ENCODE data around the gene TPST2.
A peak's percentile ranks its signal among the peaks of the same experiment; 100 is the strongest.
"Not testable (repeated sequence)": the region's sequence is repeated elsewhere in the genome, so short reads cannot be mapped to it uniquely, and the experiment has no call there.

Gene TPST2

DNA sequence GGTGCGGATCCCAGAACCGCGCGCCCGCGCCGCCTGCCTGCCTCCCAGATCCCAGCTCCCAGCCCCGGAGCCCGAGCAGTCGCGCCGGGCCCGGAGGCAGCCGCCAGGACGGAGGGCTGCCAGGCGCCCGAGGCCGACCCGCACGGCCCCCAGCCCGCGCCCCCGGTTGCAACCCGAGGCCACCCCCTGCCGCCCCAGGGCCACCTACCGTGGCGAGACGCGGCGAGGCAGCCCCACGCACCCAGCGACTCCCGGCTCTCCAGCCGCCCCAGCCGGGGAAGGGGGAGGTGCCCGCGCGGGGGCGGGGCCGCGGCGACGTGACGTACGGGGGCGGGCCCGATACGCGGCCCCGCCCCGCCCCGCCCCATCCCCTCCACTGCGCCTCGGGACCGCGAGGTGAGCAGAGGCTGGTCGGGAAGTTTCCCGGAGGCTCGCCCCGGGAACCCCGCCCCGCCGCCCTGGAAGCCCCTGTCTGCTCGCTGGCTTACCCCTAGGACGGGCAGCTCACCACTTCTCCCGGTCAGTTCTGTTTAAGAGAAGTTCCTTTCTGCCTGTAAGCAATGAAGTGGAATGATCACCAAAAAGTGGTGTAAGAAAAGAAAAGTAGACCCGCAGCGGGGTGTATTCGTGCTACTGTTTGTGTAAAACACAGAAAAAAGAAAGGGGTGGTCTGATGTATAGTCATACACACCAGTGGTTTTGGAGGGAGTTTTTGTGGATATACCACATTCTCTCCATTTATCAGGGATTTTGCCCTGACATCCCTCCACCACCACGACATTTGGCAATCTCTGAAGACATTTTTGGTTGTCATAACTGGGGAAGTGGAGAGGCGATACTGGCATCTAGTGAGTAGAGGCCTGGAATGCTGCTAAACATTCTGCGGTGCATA, at the start of gene TPST2:
Gene TPST2, minus strand, starts transcription at position 288 of the 892 bp plus-strand sequence. CDS start 48,502 bp downstream, outside the sequence.
- peak; percentile 74 for DNase-seq

DNA sequence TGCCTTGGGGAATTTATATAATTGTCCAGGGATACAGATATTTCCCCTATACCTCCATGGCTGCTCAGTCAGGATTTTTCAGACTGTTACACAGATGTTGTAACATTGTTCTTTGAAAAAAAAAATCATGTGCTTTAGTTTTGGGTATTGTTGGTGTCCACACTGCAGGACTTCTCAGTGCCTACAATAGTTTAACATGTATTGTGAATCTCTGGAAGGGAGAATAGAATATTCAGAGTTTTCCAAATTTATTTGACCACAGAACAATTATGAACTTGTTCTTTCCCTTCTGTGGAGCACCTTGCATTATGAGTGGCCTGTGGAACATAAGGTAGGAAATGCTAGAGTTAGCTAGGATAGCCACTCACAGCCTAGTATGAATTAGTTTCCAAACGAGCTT, 46.4 kb upstream of the TPST2 start:
- no peak for DNase-seq

DNA sequence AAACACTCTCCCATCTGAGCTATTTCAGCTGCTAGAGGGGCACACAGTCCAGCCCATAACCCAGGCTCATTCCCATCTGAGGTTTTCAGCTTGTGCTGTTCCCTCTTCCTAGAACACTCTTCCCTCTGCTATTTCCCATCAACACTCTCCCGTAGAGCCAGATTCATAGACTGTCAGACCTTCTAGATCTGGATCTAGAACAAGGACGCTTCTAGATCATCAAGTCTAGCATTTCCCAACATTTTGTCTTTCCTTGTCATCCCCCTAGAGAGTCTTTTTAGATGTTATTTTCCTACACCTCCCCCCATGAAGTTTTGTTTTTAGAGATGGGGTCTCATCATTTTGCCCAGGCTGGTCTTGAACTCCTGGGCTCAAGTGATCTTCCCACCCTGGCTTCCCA, 45.2 kb upstream of the TPST2 start:
- DNase-seq, result no peak

DNA sequence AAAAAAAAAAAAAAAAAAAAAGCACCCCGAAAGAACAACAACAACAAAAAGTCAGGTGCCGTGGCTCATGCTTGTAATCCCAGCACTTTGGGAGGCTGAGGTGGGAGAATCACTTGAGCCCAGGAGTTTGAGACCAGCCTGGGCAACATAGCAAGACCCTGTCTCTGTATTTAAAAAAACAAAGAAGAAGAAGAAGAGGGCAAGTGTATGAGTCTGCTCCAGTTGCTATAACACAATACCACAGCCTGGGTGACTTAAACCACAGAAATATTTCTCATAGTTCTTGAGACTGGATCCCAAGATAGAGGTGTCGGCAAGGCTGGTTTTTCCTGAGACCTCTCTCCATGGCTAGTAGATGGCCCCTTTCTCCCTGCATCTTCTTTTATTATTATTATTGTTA, 44.3 kb upstream of the TPST2 start:
- no peak for DNase-seq

DNA sequence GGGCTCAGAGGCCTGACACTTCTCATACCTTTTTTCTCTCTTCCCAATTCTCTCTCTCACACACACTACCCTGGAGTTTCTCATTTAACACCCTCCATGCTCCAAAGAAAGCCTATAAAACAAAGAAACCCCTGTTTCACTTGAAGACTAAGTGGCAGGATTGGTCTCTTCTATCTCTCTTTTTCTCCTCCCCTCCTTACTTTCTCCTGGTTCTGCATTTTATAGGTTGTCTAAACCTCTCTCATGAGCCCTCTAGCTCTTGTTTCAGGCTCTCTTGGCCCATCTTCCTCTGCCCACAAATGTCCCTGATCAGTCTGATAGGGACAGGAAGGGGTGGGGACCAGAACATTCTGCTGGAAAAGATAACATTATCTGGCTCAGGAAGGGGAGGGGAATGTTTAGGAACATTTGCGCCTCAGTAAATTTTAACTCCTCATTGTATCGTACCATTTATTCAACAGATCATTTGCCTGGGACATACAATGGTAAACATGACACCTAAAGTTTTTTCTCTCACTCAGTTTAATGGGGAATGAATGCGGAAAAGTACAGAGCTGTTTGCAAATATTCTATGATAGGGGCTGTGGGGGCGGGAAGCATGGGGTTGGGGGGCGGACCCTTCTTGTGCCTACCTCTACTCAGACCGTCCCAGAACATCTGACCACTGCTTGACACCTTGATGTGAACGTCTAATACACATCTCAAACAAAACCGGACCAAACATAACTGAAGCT, 42.7 kb upstream of the TPST2 start:
- DNase-seq, result no peak

DNA sequence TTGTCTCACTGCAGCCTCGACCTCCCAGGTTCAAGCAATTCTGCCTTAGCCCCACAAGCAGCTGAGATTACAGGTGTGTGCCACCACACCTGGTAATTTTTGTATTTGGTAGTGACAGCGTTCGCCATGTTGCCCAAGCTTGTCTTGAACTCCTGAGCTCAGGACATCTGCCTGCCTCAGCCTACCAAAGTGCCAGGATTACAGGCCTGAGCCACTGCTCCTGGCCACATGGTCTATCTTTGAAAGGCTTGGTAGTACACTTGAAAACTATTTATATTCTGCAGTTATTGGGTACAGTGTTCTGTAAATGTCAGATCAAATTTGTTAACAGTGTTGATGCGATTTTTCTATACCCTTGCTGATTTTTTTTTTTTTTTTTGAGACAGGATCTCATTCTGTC, 41.4 kb upstream of the TPST2 start:
- DNase-seq, result no peak

DNA sequence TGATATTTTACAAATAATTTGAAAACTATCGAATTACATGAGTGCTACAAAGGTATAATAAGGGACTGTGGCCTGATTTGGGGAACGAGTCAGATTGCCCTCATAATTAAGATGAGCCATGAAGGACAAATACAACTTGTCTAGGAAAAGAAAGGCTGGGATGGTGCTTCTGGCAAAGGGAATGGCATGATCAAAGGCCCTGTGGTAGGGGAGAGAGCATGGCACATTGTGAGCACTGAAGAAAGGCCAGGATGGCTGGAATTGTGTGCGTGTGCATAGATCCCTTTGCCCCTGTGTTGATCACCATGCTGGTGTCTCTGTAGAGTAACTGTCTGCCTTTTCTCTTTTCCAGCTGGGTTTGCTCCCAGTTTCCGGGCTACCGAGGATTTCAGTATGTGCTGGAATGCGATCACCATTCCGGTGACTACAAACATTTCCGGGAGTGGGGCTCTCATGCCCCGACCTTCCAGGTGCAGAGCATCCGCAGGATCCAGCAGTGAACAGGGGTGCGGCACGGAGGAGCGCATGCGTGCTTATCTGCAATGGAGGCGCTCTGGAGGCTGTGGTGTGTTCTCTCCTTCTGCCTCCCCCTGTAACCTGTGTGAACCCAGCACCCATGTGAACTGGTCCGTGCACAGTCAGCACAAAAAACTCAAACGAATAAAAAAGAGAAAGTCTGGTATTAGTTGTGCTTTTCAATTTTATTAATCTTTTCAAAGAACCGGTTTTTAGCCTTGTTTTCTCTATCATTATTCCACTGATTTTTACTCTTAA, 40.2 kb upstream of the TPST2 start:
- DNase-seq, result no peak

GRCh38 chr22:26624803-26625202, 34.9 kb upstream of the TPST2 start:
- DNase-seq, result no peak

DNA sequence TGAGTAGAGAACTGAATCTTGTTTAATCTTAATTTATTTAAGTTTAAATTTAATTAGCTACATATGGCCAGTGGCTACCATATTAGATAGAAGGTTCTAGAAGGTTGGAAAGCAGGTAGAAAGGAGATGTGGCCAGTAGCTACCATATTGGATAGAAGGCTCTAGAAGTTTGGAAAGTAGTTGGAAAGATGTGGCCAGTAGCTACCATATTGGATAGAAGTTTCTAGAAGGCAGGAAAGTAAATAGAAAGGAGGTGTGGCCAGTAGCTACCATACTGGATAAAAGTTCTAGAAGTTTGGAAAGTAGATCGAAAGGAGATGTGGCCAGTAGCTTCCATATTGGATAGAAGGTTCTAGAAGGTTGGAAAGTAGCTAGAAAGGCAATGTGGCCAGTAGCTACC, 34.1 kb upstream of the TPST2 start:
- DNase-seq, result no peak

GRCh38 chr22:26621663-26622062, 31.7 kb upstream of the TPST2 start, which contains the start of gene CRYBA4:
TSS of gene CRYBA4 (plus strand) at chr22:26621963. CDS start at chr22:26622597, 634 bp downstream.
- DNase-seq, result no peak

DNA sequence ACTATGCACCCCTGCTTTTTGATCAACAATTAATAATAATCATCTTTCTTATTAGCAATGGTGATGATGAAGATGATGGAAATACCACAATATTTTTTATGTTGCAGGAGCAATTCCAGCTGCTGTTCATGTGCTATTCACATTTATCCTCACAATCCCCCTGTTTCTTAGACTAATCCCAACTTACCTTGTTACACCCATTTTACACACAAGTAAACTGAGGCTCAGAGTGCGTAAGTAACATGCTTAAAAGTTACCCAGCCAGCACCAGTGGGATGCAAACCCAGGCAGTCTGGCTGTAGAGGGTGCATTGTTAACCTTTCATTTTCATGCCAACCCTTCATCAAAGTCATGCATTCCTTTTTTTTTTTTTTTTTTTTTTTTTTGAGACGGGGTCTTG, 30.3 kb upstream of the TPST2 start:
- DNase-seq, result no peak

DNA sequence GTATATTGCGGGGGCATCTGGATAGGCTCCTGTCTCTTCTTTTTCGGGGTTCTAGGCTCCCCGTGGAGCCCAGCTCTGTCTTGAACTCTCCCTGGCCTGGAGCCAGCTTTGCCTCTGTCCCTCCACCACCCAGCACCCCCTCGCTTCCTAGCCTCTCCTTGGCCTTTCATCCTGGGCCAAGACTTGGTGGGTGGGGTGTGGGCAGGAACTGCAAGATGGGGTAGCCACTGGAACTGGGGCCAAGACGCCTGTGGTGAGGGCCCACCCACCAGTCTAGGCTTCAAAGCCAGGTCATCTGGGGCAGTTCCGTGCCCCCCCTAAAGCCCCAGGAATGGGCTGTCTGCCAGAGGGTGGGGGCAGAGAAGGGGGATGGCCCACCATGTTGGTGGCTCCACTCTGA, 29.6 kb upstream of the TPST2 start:
- DNase-seq, result no peak

DNA sequence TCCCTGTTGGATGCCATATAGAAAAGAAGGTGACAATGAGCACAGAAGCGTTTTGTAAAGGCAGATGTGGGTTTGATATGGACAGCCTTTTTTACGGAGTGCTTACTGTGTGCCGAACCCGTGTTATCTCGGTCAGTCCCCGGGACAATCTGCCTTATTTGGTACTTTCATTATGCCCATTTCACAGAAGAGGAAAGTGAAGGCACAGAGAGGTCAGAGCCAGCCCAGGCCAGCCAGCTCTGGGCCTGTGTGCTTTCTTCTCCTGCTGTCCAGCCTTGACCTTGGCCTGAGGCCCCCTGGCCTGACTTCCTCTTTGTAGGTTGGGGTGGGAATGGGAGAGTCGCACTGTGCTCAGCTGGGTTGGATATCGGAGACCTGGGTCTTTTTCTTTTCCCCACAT, 28.5 kb upstream of the TPST2 start:
- DNase-seq, result no peak

DNA sequence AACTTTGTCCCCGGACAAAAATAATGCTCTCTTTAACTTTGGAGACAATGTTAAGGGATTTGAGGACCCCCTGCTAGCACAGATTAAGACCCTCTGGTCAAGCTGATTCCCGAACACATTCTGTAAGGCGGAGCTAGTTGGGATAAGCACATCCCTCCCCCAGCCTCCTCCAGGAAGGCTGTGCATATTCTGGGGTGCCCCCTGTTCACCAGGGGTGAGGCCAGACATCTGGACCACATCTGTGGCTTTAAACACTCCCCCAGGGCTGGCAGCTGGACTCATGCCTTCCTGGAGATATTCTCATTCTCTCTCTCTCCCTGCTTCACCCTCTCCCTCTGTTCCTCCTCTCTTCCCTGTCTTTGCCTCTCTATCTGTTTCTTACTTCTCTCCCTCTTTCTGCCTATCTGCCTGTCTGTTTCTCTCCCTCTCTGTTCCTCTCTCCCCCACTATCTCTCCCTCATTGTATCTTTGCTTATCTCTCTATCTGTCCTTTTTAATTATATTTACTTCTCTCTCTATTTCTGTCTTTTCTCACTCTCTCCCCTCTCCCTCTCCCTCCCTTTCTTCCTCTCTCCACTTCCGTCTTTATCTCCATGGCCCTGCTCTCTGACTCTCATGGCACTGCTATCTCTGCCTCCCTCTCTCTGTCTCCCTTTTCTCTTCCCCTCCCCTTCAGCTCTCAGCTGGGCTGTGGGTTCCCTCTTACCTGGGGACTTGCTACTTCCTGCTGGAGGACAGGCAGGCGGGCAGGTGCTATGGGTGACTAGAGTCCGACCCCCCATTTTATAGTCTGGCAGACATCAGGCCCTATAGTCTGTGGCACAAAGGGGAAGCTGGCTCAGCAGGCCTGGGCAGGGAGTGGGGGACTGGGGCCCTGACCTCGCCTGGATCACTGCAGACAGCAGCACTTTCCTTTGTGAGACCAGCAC, 27.6 kb upstream of the TPST2 start, which contains the start of gene CRYBB1:
Gene CRYBB1, minus strand, starts transcription at position 757 of the 929 bp plus-strand sequence. CDS start 1,708 bp downstream, outside the sequence.
- no peak for DNase-seq

DNA sequence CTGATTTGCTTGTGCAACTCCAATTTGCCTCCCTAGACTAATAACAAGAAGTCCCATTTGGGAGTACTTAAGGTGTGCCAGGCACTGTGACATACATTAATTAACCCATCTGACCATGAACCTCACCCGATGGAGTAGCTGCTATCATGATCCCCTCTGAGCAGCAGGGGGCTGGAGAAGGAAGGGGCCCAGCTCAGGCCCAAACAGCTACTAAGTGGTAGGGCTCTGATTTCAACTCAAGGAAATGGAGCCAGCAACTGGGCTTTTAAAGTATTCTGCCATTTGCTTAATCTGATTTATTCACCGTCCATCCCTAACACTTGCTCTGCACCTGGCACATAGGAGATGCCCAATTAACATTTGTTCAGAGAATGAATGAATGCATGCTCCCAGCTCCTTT, 26.7 kb upstream of the TPST2 start:
- no peak for DNase-seq

- DNase-seq, result no peak
These were observed 26.0 kb upstream of the TPST2 start for GRCh38 chr22:26615830-26616435.

DNA sequence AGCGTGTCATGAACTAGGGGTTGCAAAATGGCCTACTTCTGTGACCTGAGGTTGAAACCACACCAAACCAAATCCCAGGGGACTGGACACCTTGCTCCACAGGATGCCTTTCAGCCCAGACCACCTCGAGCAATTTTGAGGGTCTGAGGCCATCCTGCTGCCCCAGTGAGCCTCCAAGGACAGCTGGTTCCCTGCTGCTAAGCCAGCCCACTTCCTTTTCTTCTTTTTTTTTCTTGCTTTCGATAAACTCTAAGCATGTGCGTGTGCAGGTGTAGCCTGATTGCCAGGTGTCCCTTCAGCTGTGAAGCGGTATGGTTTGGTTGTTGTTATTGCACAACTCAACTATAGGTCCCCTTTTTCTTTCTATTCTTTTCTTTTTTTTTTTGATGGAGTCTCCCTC, 25.2 kb upstream of the TPST2 start:
- no peak for DNase-seq

GRCh38 chr22:26614322-26614721, 24.4 kb upstream of the TPST2 start:
- DNase-seq, result no peak

DNA sequence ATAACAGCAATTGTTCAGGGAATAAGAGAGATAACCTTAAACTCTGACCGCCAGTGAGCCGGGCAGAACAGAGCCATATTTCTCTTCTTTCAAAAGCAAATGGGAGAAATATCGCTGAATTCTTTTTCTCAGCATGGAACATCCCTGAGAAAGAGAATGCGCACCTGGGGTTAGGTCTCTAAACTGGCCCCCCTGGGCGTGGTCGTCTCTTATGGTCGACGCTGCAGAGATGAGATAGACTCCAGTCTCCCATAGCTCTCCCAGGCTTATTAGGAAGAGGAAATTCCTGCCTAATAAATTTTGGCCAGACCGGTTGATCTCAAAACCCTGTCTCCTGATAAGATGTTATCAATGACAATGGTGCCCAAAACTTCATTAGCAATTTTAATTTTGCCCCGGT, 23.8 kb upstream of the TPST2 start:
- not testable (repeated sequence) for DNase-seq

GRCh38 chr22:26612652-26613051, 22.7 kb upstream of the TPST2 start:
- DNase-seq, result no peak

- no peak for DNase-seq
These were observed 21.1 kb upstream of the TPST2 start for GRCh38 chr22:26610996-26611395.
